Cardiac muscle cell (in vitro differentiated cells and primary cell): ENCODE data around the gene CTNNA3. TPM values are rescaled to one million over a fixed set of nuclear protein-coding genes. Genes with fewer than 3 reads are reported as not detected.

ENCODE experiments used
- DNase-seq, 2 donors: peaks; one replicate each; pipeline versions ENCODE4 v3.0.0 to v3.0.0-alpha.2; 2010 to 2017; ENCODE audit warnings: low read depth in 1 of 2, low spot score in 1 of 2
- H3K27ac ChIP-seq: fragments of 200-600 bp; sonication (generic); 2 replicates; pipeline ENCODE4 v1.5.1; 2016
- H3K27me3 ChIP-seq: fragments of 200-600 bp; sonication (generic); 2 replicates; pipeline ENCODE4 v1.6.0; 2016; ENCODE audit warnings: control low read depth
- H3K36me3 ChIP-seq: fragments of 200-600 bp; sonication (generic); 2 replicates; pipeline ENCODE4 v1.5.1; 2016; ENCODE audit warnings: control low read depth
- H3K4me1 ChIP-seq: fragments of 200-600 bp; sonication (generic); 2 replicates; pipeline ENCODE4 v1.8.1; 2017; ENCODE audit warnings: low read depth, mild to moderate bottlenecking, mixed run types
- H3K4me3 ChIP-seq: fragments of 200-600 bp; sonication (generic); 2 replicates; pipeline ENCODE4 v1.5.1; 2016; ENCODE audit warnings: mild to moderate bottlenecking
- H3K9me3 ChIP-seq: fragments of 200-600 bp; sonication (generic); 2 replicates; pipeline ENCODE4 v1.5.1; 2017; ENCODE audit warnings: low read depth, mild to moderate bottlenecking, control low read depth
- polyA plus RNA-seq: library from polyadenylated mRNA; unstranded; fragments of >200 nt; fragmentation: Nextera tagmentation; extraction: Ambion mirVana; gene quantifications from 2 replicates; pipeline ENCODE4 v1.2.1, GENCODE V29; 2016
- total RNA-seq: library from RNA; depleted of rRNA; stranded (reverse); fragments of >200 nt; gene quantifications from 2 replicates; pipeline ENCODE4 v1.2.3, GENCODE V29; 2016
- TF ChIP-seq, protein P1 (sequence below): IDR thresholded peaks from 2 replicates; pipeline ENCODE4 v1.5.1; 2012; ENCODE audit warnings: low read depth, mild to moderate bottlenecking, low read length

CTNNA3 gene
- total and polyA plus RNA-seq, 2 experiments from 2014 or later = 55.8 to 71.7 TPM

DNA sequence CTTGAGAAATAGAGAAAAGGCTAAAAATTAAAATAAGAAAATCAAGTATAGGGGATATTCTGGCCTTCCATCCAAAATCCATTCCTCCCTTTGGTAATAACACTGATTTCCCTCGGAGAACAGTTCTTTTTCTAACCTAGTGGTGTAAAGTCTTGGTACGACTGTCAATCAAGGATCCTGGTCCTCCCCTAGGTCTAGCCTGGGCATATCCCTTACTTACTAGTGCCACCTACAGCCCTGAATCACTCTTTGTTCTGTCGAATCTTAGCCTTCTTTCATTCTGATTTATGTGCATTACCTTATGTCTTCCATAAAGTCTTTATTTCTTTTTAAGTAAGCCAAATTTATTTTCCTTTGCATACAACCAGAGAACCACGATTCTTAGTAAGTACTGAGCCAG is 1068.8 kb downstream of the CTNNA3 start:
- Histone ChIP-seq H3K4me3 (no peak overlapping the region), H3K27ac (no peak overlapping the region), H3K4me1 (no peaks in the 10 kb centered on the region), H3K9me3 (no peaks in the 10 kb centered on the region), H3K27me3 (no peaks in the 10 kb centered on the region), H3K36me3 (no peaks in the 10 kb centered on the region)
- TF ChIP-seq, protein P1, sequence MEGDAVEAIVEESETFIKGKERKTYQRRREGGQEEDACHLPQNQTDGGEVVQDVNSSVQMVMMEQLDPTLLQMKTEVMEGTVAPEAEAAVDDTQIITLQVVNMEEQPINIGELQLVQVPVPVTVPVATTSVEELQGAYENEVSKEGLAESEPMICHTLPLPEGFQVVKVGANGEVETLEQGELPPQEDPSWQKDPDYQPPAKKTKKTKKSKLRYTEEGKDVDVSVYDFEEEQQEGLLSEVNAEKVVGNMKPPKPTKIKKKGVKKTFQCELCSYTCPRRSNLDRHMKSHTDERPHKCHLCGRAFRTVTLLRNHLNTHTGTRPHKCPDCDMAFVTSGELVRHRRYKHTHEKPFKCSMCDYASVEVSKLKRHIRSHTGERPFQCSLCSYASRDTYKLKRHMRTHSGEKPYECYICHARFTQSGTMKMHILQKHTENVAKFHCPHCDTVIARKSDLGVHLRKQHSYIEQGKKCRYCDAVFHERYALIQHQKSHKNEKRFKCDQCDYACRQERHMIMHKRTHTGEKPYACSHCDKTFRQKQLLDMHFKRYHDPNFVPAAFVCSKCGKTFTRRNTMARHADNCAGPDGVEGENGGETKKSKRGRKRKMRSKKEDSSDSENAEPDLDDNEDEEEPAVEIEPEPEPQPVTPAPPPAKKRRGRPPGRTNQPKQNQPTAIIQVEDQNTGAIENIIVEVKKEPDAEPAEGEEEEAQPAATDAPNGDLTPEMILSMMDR = no peak
- DNase-seq = peak in 1 of 2 donors; percentile 33

DNA sequence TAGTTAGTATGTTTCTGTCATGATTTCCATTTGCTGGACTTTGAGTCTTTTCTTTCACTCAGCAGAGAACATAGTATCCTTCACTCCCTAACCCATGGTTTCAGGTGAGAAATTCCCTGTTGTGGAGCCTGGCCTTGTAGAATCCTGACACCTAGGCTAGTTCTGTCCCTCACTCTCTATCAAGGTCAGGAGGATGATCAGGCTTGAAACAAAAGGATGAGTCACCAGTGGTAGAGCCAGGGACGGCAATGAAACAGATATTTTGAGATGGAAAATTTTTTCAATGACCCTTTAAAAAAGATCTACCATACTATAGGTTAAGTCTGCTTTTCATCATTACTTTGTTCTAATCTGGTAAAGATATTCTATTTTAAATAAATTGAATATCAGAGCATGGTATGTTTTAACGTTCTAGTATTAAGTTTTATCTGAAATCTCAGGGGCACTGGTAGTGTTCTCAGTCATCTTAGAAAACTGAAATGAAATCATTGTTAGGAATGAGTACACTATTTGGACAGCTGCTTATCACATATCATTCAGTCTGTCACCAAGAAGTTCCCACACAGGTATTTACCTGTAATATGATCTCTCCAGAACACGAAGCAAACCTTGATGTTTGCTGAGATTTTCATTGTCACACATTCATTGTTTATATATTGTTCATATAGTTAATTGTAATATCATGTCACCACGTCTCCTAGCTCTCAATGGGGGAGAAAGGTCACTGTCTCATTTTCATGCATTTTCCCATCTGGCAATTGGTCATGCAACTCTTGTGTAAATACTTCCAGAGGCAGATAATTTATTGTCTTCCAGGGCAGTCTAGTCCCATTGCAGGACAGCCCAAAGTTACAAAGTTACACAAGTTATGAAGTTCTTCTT is 1070.0 kb downstream of the CTNNA3 start:
- H3K4me1 ChIP-seq = no peaks in the 10 kb centered on the region
- H3K9me3 ChIP-seq = no peaks in the 10 kb centered on the region
- H3K27me3 ChIP-seq = no peaks in the 10 kb centered on the region
- H3K4me3 ChIP-seq = no peak overlapping the region
- TF ChIP-seq, protein P1 = no peak
- no peak overlapping the region for H3K27ac ChIP-seq
- H3K36me3 ChIP-seq = no peaks in the 10 kb centered on the region
- no peak for DNase-seq

DNA sequence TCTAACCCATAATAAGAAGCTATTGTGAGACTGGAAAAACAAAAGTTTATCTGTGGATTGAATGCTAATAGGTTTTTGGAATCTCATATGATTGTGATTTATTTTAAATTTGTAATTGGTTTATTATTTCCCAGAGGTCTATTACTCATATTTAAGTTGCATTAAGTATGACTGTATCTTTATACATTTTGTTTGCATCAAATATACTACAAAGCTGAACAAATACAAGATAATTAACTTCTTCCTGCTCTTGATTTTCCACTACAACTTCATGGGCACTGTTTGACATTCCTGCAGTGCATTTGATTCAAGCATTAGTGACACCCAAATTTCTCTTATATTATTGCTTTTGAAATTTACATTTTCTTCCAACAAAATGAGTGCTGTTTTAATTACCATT is 1073.9 kb downstream of the CTNNA3 start:
- H3K27me3 ChIP-seq = no peaks in the 10 kb centered on the region
- H3K36me3 ChIP-seq = no peaks in the 10 kb centered on the region
- H3K9me3 ChIP-seq = no peaks in the 10 kb centered on the region
- no peak overlapping the region for H3K4me3 ChIP-seq
- H3K4me1 ChIP-seq = no peaks in the 10 kb centered on the region
- no peak overlapping the region for H3K27ac ChIP-seq
- TF ChIP-seq, protein P1 = no peak
- DNase-seq = no peak

DNA sequence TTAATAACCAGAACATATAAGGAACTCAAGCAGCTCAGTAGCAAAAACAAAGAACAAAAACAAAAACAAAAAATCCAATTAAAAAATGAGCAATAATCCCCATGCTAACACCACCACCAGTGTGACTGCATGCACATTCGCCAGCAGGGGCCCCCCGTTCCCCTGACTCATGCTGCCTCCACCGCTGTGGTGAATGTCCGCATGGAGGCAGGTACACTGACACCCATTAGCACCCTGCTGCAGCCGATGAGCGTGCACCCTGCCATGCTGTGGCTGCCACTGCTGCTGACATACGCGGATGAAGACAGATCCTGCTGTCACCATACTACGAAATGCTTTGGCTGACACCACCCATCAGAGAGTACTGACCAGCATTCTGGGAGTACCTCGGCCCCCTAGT is 1091.8 kb downstream of the CTNNA3 start:
- Histone ChIP-seq H3K4me3 (no peak overlapping the region), H3K9me3 (peaks cover 2% of the 10 kb centered on the region), H3K36me3 (no peaks in the 10 kb centered on the region), H3K27me3 (no peaks in the 10 kb centered on the region), H3K4me1 (no peaks in the 10 kb centered on the region), H3K27ac (no peak overlapping the region)
- no peak for DNase-seq
- TF ChIP-seq, protein P1 = no peak

DNA sequence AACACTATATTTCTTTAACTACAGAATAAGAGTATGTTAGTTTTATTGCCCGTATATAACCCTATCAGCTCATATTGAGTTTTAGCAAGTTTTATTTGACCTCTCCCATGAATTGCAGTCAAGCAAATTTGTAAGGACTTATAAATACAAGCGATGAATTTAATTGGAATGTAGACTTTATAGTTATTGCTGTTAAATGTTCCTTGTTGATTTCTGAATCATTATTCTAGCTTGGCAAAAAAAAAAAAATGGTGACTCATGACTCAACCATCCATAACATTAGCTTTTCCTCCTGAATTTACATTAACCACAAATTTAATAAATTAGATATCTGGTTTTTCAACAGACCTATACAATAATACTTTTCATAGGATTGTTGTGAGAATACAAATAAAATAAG is 1104.1 kb downstream of the CTNNA3 start:
- DNase-seq = no peak
- no peaks in the 10 kb centered on the region for H3K4me1 ChIP-seq
- no peak overlapping the region for H3K4me3 ChIP-seq
- no peaks in the 10 kb centered on the region for H3K9me3 ChIP-seq
- H3K27ac ChIP-seq = no peak overlapping the region
- no peaks in the 10 kb centered on the region for H3K36me3 ChIP-seq
- TF ChIP-seq, protein P1 = no peak
- no peaks in the 10 kb centered on the region for H3K27me3 ChIP-seq
